ENCODE results near the gene ZNF438. TPM values are rescaled to one million over a fixed set of nuclear protein-coding genes. Genes with fewer than 3 reads are reported as not detected.

Gene ZNF438
- total RNA-seq, 1 experiment from 2014 or later: 4.3 TPM

GRCh38 chr10:31069411-31069810 lies 37.7 kb upstream of the ZNF438 start:
- Mint-ChIP-seq H3K27ac (ENCODE audit: unreplicated experiment) (peak overlapping the region; percentile 22), H3K27me3 (ENCODE audit: unreplicated experiment) (no peaks in the 10 kb centered on the region), H3K9me3 (ENCODE audit: low read depth, unreplicated experiment) (no peaks in the 10 kb centered on the region), H3K4me1 (ENCODE audit: low read depth, unreplicated experiment) (peaks cover 40% of the 10 kb centered on the region), H3K36me3 (ENCODE audit: insufficient read depth, unreplicated experiment) (no peaks in the 10 kb centered on the region), H3K4me3 (ENCODE audit: low read depth, unreplicated experiment) (no peak overlapping the region)
- DNase-seq: no peak
- CTCF ChIA-PET: no interaction called here
- intact Hi-C loops (cut with micrococcal nuclease; ENCODE audit: unreplicated experiment): no loop called here
- TF ChIP-seq CTCF (IDR thresholded peaks at IDR 0.05; ENCODE audit: unreplicated experiment): no peak
- no TSS peak for BruUV-seq (replicated peaks)

GRCh38 chr10:31064348-31064747 lies 32.7 kb upstream of the ZNF438 start:
- no TSS peak for BruUV-seq (replicated peaks)
- Mint-ChIP-seq H3K27me3 (ENCODE audit: unreplicated experiment) (no peaks in the 10 kb centered on the region), H3K9me3 (ENCODE audit: low read depth, unreplicated experiment) (peaks cover 2% of the 10 kb centered on the region), H3K27ac (ENCODE audit: unreplicated experiment) (no peak overlapping the region), H3K4me1 (ENCODE audit: low read depth, unreplicated experiment) (peaks cover 21% of the 10 kb centered on the region), H3K36me3 (ENCODE audit: insufficient read depth, unreplicated experiment) (no peaks in the 10 kb centered on the region), H3K4me3 (ENCODE audit: low read depth, unreplicated experiment) (no peak overlapping the region)
- TF ChIP-seq CTCF (IDR thresholded peaks at IDR 0.05; ENCODE audit: unreplicated experiment): no peak
- CTCF ChIA-PET: interaction anchor here (0.6 kb wide), 1 partner anchor 519 kb away, joined by 3 read pairs; no protein-coding TSS in a partner anchor
- intact Hi-C loops (cut with micrococcal nuclease; ENCODE audit: unreplicated experiment): no loop called here
- no peak for DNase-seq

- H3K4me3 Mint-ChIP-seq (ENCODE audit: low read depth, unreplicated experiment): no peak overlapping the region
- H3K36me3 Mint-ChIP-seq (ENCODE audit: insufficient read depth, unreplicated experiment): no peaks in the 10 kb centered on the region
- no peak for DNase-seq
- no TSS peak for BruUV-seq (replicated peaks)
- no peak for TF ChIP-seq CTCF (IDR thresholded peaks at IDR 0.05; ENCODE audit: unreplicated experiment)
- H3K27ac Mint-ChIP-seq (ENCODE audit: unreplicated experiment): no peak overlapping the region
- intact Hi-C loops (cut with micrococcal nuclease; ENCODE audit: unreplicated experiment): no loop called here
- peaks cover 2% of the 10 kb centered on the region for H3K9me3 Mint-ChIP-seq (ENCODE audit: low read depth, unreplicated experiment)
- H3K27me3 Mint-ChIP-seq (ENCODE audit: unreplicated experiment): no peaks in the 10 kb centered on the region
- H3K4me1 Mint-ChIP-seq (ENCODE audit: low read depth, unreplicated experiment): peaks cover 21% of the 10 kb centered on the region
- CTCF ChIA-PET: interaction anchor here (0.6 kb wide), 1 partner anchor 518 kb away, joined by 3 read pairs; no protein-coding TSS in a partner anchor
Measured at GRCh38 chr10:31063841-31064240, 32.2 kb upstream of the ZNF438 start.

- Mint-ChIP-seq H3K4me3 (ENCODE audit: low read depth, unreplicated experiment) (no peak overlapping the region), H3K4me1 (ENCODE audit: low read depth, unreplicated experiment) (peaks cover 24% of the 10 kb centered on the region), H3K27me3 (ENCODE audit: unreplicated experiment) (no peaks in the 10 kb centered on the region), H3K36me3 (ENCODE audit: insufficient read depth, unreplicated experiment) (no peaks in the 10 kb centered on the region), H3K27ac (ENCODE audit: unreplicated experiment) (no peak overlapping the region), H3K9me3 (ENCODE audit: low read depth, unreplicated experiment) (peaks cover 2% of the 10 kb centered on the region)
- BruUV-seq (replicated peaks): no TSS peak
- no peak for DNase-seq
- intact Hi-C loops (cut with micrococcal nuclease; ENCODE audit: unreplicated experiment): no loop called here
- CTCF ChIA-PET: no interaction called here
- no peak for TF ChIP-seq CTCF (IDR thresholded peaks at IDR 0.05; ENCODE audit: unreplicated experiment)
Measured at GRCh38 chr10:31062856-31063255, 31.2 kb upstream of the ZNF438 start.
